ENCODE data around the gene SYF2.
A peak's percentile ranks its signal among the peaks of the same experiment; 100 is the strongest.
"Not testable (repeated sequence)": the region's sequence is repeated elsewhere in the genome, so short reads cannot be mapped to it uniquely, and the experiment has no call there.

The SYF2 gene

GRCh38 chr1:25206201-25206600 lies 26.1 kb downstream of the SYF2 start:
- no peak for DNase-seq (ENCODE audit: low read depth)

- DNase-seq (ENCODE audit: low read depth) = no peak
These were observed 26.5 kb downstream of the SYF2 start for GRCh38 chr1:25205786-25206185.

GRCh38 chr1:25204797-25205480 lies 27.4 kb downstream of the SYF2 start:
- no peak for DNase-seq (ENCODE audit: low read depth)

- no peak for DNase-seq (ENCODE audit: low read depth)
These were observed 31.3 kb downstream of the SYF2 start for GRCh38 chr1:25201006-25201405.

GRCh38 chr1:25199819-25200620 lies 32.3 kb downstream of the SYF2 start:
- no peak for DNase-seq (ENCODE audit: low read depth)

- DNase-seq (ENCODE audit: low read depth) = no peak
These were observed 33.5 kb downstream of the SYF2 start for GRCh38 chr1:25198663-25199252.

GRCh38 chr1:25197982-25198662 lies 34.2 kb downstream of the SYF2 start:
- peak; percentile 25 for DNase-seq (ENCODE audit: low read depth)

GRCh38 chr1:25197235-25197975 lies 34.9 kb downstream of the SYF2 start:
- DNase-seq (ENCODE audit: low read depth) = no peak

- no peak for DNase-seq (ENCODE audit: low read depth)
These were observed 35.5 kb downstream of the SYF2 start for GRCh38 chr1:25196830-25197229.

GRCh38 chr1:25195835-25196234 lies 36.5 kb downstream of the SYF2 start:
- no peak for DNase-seq (ENCODE audit: low read depth)

GRCh38 chr1:25194572-25195020 lies 37.7 kb downstream of the SYF2 start:
- DNase-seq (ENCODE audit: low read depth) = no peak

- no peak for DNase-seq (ENCODE audit: low read depth)
These were observed 38.2 kb downstream of the SYF2 start for GRCh38 chr1:25194054-25194453.

GRCh38 chr1:25193229-25193628 lies 39.1 kb downstream of the SYF2 start:
- no peak for DNase-seq (ENCODE audit: low read depth)

GRCh38 chr1:25192154-25192553 lies 40.1 kb downstream of the SYF2 start:
- DNase-seq (ENCODE audit: low read depth) = no peak

GRCh38 chr1:25190260-25190659 lies 42.0 kb downstream of the SYF2 start:
- DNase-seq (ENCODE audit: low read depth) = no peak

- not testable (repeated sequence) for DNase-seq (ENCODE audit: low read depth)
These were observed 44.4 kb downstream of the SYF2 start for GRCh38 chr1:25187904-25188303.

- no peak for DNase-seq (ENCODE audit: low read depth)
These were observed 45.2 kb downstream of the SYF2 start for GRCh38 chr1:25187077-25187476.

- no peak for DNase-seq (ENCODE audit: low read depth)
These were observed 45.9 kb downstream of the SYF2 start for GRCh38 chr1:25186161-25187007.

- no peak for DNase-seq (ENCODE audit: low read depth)
These were observed 46.7 kb downstream of the SYF2 start for GRCh38 chr1:25185409-25186160.

All from CMK (cell line).